HG02678 (cell line): ENCODE results near the gene SPIC.
"Not testable (repeated sequence)": the region's sequence is repeated elsewhere in the genome, so short reads cannot be mapped to it uniquely, and the experiment has no call there.

Experiments used
- ATAC-seq: cut with Tn5 transposase; IDR thresholded peaks from one replicate; pipeline ENCODE4 v1.9.1; 2021; ENCODE audit warnings: mild to moderate bottlenecking, moderate library complexity; ENCODE audit not compliant: unreplicated experiment

Gene SPIC

GRCh38 chr12:101474711-101475386, at the start of gene SPIC:
TSS of gene SPIC (plus strand) at chr12:101475336. CDS start at chr12:101476905, 1,569 bp downstream.
- no peak for ATAC-seq

- no peak for ATAC-seq
Observed at GRCh38 chr12:101430456-101430855, 44.7 kb upstream of the SPIC start.

GRCh38 chr12:101436136-101436535, 39.0 kb upstream of the SPIC start:
- no peak for ATAC-seq

GRCh38 chr12:101439236-101439635, 35.9 kb upstream of the SPIC start:
- ATAC-seq = no peak

- no peak for ATAC-seq
Observed at GRCh38 chr12:101441461-101442224, 33.5 kb upstream of the SPIC start.

DNA sequence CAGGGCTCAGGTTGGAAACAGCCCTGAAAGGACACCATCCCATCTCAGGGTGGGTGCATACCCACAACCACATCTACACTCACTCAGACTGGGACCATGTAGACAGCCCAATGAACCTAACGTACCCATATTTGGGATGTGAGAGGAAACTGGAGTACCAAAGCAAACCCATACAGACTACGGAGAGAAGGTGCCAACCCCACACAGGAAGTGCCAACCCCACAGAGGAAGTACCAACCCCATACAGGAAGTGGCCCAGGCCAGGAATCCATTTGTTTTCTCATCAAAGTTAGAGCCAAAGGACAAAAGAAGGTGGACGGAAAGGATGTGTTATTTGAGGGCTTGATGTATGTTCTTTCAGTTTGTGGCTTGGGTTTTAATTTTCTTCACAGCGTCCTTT, 19.5 kb upstream of the SPIC start:
- ATAC-seq = no peak

GRCh38 chr12:101459642-101460346, 15.3 kb upstream of the SPIC start:
- ATAC-seq = no peak

DNA sequence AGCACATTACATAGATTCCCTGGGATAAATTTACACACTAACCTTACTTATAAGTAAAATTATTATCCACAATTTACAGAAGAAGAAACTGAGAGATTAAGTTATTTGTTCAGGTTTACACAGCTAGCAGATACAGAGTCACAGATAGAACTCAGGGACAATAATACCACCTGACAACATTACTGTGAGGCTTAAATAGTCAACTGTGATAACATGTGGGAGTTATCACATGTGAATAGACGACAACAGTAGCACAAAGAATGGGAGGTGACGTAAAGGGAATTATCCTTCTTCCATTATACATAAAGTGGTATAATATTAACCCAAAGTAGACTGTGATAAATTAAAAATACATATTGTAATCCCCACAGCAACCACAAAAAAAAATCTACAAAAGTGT, 6.2 kb upstream of the SPIC start:
- ATAC-seq = no peak

DNA sequence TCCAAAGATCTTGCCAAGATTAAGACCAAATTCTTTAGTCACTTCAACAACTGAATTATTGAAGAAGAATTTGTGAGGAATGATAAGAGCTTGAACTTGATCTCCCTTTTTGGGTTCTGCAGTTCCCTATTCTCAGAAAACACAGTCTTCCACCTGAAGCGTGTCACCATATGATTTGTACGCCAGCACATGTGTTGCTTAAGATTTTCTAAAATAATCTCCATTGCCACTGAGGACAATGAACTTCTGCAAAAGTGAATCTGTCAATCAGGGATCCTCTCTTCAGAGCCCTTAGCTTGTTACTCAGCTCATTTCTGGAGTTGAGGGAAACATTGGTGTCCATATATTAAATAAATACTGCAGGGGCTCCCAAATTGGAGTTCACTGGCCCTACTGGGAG, 4.2 kb upstream of the SPIC start:
- no peak for ATAC-seq

DNA sequence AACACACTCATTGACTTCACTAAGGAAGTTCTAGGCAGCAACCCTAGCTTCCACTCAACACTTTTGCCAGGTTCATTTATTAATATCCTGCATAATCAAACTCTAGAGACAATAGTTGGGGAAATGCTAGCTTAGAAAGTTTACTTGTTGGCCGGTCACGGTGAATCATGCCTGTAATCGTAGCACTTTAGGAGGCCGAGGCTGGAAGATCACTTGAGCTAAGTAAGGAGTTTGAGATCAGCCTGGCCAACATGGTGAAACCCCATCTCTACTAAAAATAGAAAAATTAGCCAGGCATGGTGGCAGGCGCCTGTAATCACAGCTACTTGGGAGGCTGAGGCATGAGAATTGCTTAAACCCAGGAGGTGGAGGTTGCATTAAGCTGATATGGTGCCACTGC, 3.3 kb upstream of the SPIC start:
- ATAC-seq = not testable (repeated sequence)

GRCh38 chr12:101474248-101474647, 888 bp upstream of the SPIC start:
- no peak for ATAC-seq

DNA sequence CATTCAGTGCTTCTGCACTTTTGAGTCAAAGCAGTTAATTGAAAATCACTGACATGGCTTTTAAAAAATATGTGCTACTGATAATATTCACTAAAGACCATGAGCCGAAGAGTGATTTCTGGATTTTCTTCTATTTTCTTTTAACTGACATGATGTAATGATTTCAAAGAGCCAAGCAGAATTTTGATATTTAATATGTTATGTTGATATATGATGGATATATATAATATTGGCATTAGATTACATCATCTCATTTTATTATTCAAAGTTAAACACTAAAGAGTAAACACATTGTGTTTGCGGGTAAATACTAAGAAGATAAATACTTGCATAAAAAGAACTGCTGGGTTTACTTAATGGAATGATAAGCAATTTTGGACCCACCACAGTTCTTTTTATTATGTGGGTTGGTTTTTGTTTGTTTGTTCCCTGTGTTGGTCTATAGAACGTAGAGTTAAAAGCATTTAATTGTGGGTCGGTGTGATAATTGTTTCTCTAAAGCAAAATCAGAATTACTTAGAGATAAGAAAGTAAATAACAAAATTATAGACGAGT, 692 bp downstream of the SPIC start:
- no peak for ATAC-seq

- ATAC-seq = no peak
Observed at GRCh38 chr12:101480849-101481248, 5.7 kb downstream of the SPIC start.

GRCh38 chr12:101485021-101485420, 9.9 kb downstream of the SPIC start:
- no peak for ATAC-seq

DNA sequence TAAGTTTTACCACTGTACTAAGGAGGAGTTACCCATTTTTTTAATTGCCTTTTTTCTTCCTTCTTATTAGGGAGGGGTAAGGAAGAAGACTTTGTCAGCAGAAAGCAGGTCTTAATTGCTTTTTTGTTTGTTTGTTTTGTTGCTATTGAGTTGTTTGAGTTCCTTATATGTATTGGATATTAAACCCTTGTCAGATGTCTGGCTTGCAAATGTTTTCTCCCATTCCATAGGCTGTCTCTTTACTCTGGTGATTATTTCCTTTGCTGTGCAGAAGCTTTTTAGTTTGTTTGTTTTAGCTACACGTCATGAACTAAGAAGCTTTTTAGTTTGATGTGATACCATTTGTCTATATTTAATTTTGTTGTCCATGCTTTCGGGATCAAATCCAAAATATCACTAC, 13.3 kb downstream of the SPIC start:
- no peak for ATAC-seq

GRCh38 chr12:101490286-101490920, 15.3 kb downstream of the SPIC start:
- ATAC-seq = no peak

GRCh38 chr12:101491329-101491728, 16.2 kb downstream of the SPIC start:
- no peak for ATAC-seq

GRCh38 chr12:101493556-101493955, 18.4 kb downstream of the SPIC start:
- no peak for ATAC-seq

GRCh38 chr12:101498252-101498651, 23.1 kb downstream of the SPIC start:
- no peak for ATAC-seq

GRCh38 chr12:101501410-101501995, 26.4 kb downstream of the SPIC start:
- no peak for ATAC-seq

GRCh38 chr12:101521136-101521535, 46.0 kb downstream of the SPIC start:
- ATAC-seq = no peak
